ENCODE data around the gene CCDC88C.
"Not testable (repeated sequence)": the region's sequence is repeated elsewhere in the genome, so short reads cannot be mapped to it uniquely, and the experiment has no call there.

The CCDC88C gene

GRCh38 chr14:91284146-91284790 is 133.4 kb downstream of the CCDC88C start:
- DNase-seq, result peak; percentile 82

- DNase-seq, result no peak
These were observed 134.0 kb downstream of the CCDC88C start for GRCh38 chr14:91283666-91284065.

GRCh38 chr14:91282954-91283645 is 134.5 kb downstream of the CCDC88C start:
- no peak for DNase-seq

GRCh38 chr14:91281346-91281745 is 136.3 kb downstream of the CCDC88C start:
- peak; percentile 41 for DNase-seq

- DNase-seq, result no peak
These were observed 137.5 kb downstream of the CCDC88C start for GRCh38 chr14:91280129-91280528.

- no peak for DNase-seq
These were observed 138.3 kb downstream of the CCDC88C start for GRCh38 chr14:91279354-91279753.

- no peak for DNase-seq
These were observed 139.3 kb downstream of the CCDC88C start for GRCh38 chr14:91278383-91278715.

GRCh38 chr14:91277546-91278382 is 139.9 kb downstream of the CCDC88C start:
- no peak for DNase-seq

GRCh38 chr14:91274796-91275195 is 142.8 kb downstream of the CCDC88C start:
- DNase-seq, result no peak

GRCh38 chr14:91273885-91274273 is 143.7 kb downstream of the CCDC88C start:
- no peak for DNase-seq

- no peak for DNase-seq
These were observed 144.2 kb downstream of the CCDC88C start for GRCh38 chr14:91273273-91273884.

GRCh38 chr14:91272341-91273272 is 145.0 kb downstream of the CCDC88C start:
- no peak for DNase-seq

- DNase-seq, result no peak
These were observed 146.0 kb downstream of the CCDC88C start for GRCh38 chr14:91271639-91272038.

- no peak for DNase-seq
These were observed 147.0 kb downstream of the CCDC88C start for GRCh38 chr14:91270619-91271018.

- no peak for DNase-seq
These were observed 147.4 kb downstream of the CCDC88C start for GRCh38 chr14:91270188-91270587.

- no peak for DNase-seq
These were observed 148.3 kb downstream of the CCDC88C start for GRCh38 chr14:91269076-91269991.

- no peak for DNase-seq
These were observed 149.6 kb downstream of the CCDC88C start for GRCh38 chr14:91267965-91268437.

- DNase-seq, result not testable (repeated sequence)
These were observed 151.3 kb downstream of the CCDC88C start for GRCh38 chr14:91266276-91266675.

GRCh38 chr14:91265404-91265803 is 152.2 kb downstream of the CCDC88C start:
- no peak for DNase-seq

GRCh38 chr14:91264151-91265150 is 153.2 kb downstream of the CCDC88C start:
- no peak for DNase-seq
